GM20431 (cell line): ENCODE data around the gene ZNF536.
"Not testable (repeated sequence)": the region's sequence is repeated elsewhere in the genome, so short reads cannot be mapped to it uniquely, and the experiment has no call there.

ENCODE experiments used
- in situ Hi-C: fragments of 300-500 bp; cut with MseI, MboI; formaldehyde crosslinking; loops from one replicate; pipeline ENCODE4 v1.15.0; 2020; ENCODE audit warnings: low sequenced_read_pairs; ENCODE audit not compliant: unreplicated experiment

The ZNF536 gene

GRCh38 chr19:30466598-30466997 lies 94.4 kb downstream of the ZNF536 start:
- in situ Hi-C loops = not testable (repeated sequence)

GRCh38 chr19:30467239-30467638 lies 95.1 kb downstream of the ZNF536 start:
- in situ Hi-C loops = no loop called here

- in situ Hi-C loops = no loop called here
Observed at GRCh38 chr19:30469774-30470173, 97.6 kb downstream of the ZNF536 start.

GRCh38 chr19:30471441-30471840 lies 99.3 kb downstream of the ZNF536 start:
- in situ Hi-C loops = no loop called here

GRCh38 chr19:30473334-30473867 lies 101.2 kb downstream of the ZNF536 start:
- in situ Hi-C loops = no loop called here

- in situ Hi-C loops = no loop called here
Observed at GRCh38 chr19:30476997-30477396, 104.8 kb downstream of the ZNF536 start.

GRCh38 chr19:30479231-30479630 lies 107.0 kb downstream of the ZNF536 start:
- in situ Hi-C loops = no loop called here

GRCh38 chr19:30480097-30480496 lies 107.9 kb downstream of the ZNF536 start:
- in situ Hi-C loops = no loop called here

GRCh38 chr19:30481063-30481462 lies 108.9 kb downstream of the ZNF536 start:
- in situ Hi-C loops = no loop called here

GRCh38 chr19:30481823-30482222 lies 109.6 kb downstream of the ZNF536 start:
- in situ Hi-C loops = no loop called here

GRCh38 chr19:30482956-30483355 lies 110.8 kb downstream of the ZNF536 start:
- in situ Hi-C loops = no loop called here

GRCh38 chr19:30486250-30486649 lies 114.1 kb downstream of the ZNF536 start:
- in situ Hi-C loops = not testable (repeated sequence)

- in situ Hi-C loops = no loop called here
Observed at GRCh38 chr19:30487178-30487577, 115.0 kb downstream of the ZNF536 start.

- in situ Hi-C loops = no loop called here
Observed at GRCh38 chr19:30488191-30488590, 116.0 kb downstream of the ZNF536 start.

GRCh38 chr19:30490760-30491159 lies 118.6 kb downstream of the ZNF536 start:
- in situ Hi-C loops = no loop called here

GRCh38 chr19:30492586-30493270 lies 120.5 kb downstream of the ZNF536 start:
- in situ Hi-C loops = no loop called here

GRCh38 chr19:30497034-30497433 lies 124.8 kb downstream of the ZNF536 start:
- in situ Hi-C loops = no loop called here

- in situ Hi-C loops = not testable (repeated sequence)
Observed at GRCh38 chr19:30498085-30498484, 125.9 kb downstream of the ZNF536 start.

GRCh38 chr19:30498707-30499106 lies 126.5 kb downstream of the ZNF536 start:
- in situ Hi-C loops = no loop called here

- in situ Hi-C loops = no loop called here
Observed at GRCh38 chr19:30504272-30504671, 132.1 kb downstream of the ZNF536 start.

- in situ Hi-C loops = no loop called here
Observed at GRCh38 chr19:30512176-30513081, 140.2 kb downstream of the ZNF536 start.
